Measurements from ENCODE around the gene TRIM68.

TRIM68 gene

DNA sequence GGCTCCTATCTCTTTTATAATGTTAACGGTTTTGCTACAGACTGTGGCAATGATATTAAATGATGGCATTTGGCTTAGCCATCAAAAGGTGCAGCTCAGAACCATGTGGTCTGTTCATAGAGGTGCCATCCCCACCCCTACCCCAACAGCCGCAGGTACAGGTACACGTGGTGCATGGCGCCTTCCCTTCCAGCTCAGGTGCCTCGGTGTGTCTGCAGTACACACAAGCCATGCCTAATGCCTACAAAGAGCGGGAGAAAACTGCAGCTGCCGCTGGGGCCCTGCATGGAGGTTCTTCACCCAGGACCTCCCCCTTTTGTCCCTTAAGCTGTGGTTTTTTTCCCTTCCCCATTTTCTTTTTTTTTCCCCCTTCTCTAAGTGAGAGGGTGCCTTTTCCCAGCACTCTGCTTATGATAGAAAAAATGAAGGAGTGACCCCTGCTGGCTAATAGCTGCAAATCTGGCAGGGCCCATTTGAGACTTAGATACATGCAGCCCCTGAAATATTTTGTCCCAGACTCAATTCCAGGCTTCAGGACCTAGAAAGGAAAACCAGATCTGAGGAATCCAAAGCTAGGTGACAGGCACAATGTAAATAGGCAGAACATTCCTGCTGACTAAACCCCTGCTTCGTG lies 56.6 kb downstream of the TRIM68 start:
- no peaks in the 10 kb centered on the region for H3K9me3 ChIP-seq (ENCODE audit: insufficient read depth, low read depth, low read length)
- no peak overlapping the region for H3K27ac ChIP-seq (ENCODE audit: low read depth, low read length)
- H3K9ac ChIP-seq (ENCODE audit: low read depth, low read length): no peak overlapping the region
- no peak overlapping the region for H3K4me3 ChIP-seq (ENCODE audit: low read length)
- no peaks in the 10 kb centered on the region for H3K27me3 ChIP-seq (ENCODE audit: insufficient read depth, low read length)
- H3K36me3 ChIP-seq (ENCODE audit: insufficient read depth, low read length): no peaks in the 10 kb centered on the region
- 81% methylated on average over 8 of the region's 8 CpGs for WGBS
- no peaks in the 10 kb centered on the region for H3K4me1 ChIP-seq (ENCODE audit: insufficient read depth, low read length)

Measured in HUES64 (cell line).